GM12878 (cell line): ENCODE data around the gene SMG9. TPM values are rescaled to one million over a fixed set of nuclear protein-coding genes. Genes with fewer than 3 reads are reported as not detected.
A peak's percentile ranks its signal among the peaks of the same experiment; 100 is the strongest.

Experiments used
- ATAC-seq: fragments of 200-7000 bp; cut with Tn5 transposase; 3 replicates; pipeline ENCODE4 v1.9.1; 2020; ENCODE audit warnings: mild to moderate bottlenecking, moderate library complexity
- BruUV-seq: library from RNA; stranded (reverse); fragments of 400-500 nt; replicated peaks from 2 replicates; lab custom pipeline; 2021; lab: Mats Ljungman, UMichigan
- CTCF ChIA-PET: fragments of 300-600 bp; sonication (Branson Sonifier 250); formaldehyde crosslinking; extraction: SDS; loops from one replicate; lab custom pipeline; 2021; ENCODE audit warnings: inconsistent platforms; lab: Yijun Ruan, JAX
- POLR2A ChIA-PET: fragments of 350-600 bp; formaldehyde crosslinking; extraction: SDS; loops from one replicate; lab custom pipeline; 2021; ENCODE audit warnings: inconsistent platforms; lab: Charles Lee
- RAD21 ChIA-PET: fragments of 300-600 bp; sonication (Branson Sonifier 250); formaldehyde crosslinking; loops from one replicate; lab custom pipeline; 2023; ENCODE audit warnings: antibody characterized with exemption; ENCODE audit not compliant: unreplicated experiment; lab: Charles Lee
- SMC1A ChIA-PET: fragments of 300-600 bp; sonication (Branson Sonifier 250); formaldehyde crosslinking; loops from one replicate; lab custom pipeline; 2023; ENCODE audit not compliant: unreplicated experiment, uncharacterized antibody; lab: Charles Lee
- DNase-seq: peaks from one replicate; pipeline ENCODE4 v3.0.0-alpha.2; 2011; ENCODE audit warnings: low read depth, low spot score
- FAIRE-seq: peaks from 3 replicates; lab custom pipeline; 2011; peaks lifted over from hg19 to GRCh38; lab: Jason Lieb, UNC
- H2AFZ ChIP-seq: 2 replicates; pipeline ENCODE4 v1.6.0; 2011; ENCODE audit warnings: low read depth, low read length, control low read depth; ENCODE audit not compliant: control insufficient read depth
- H3K27ac ChIP-seq: 2 replicates; pipeline ENCODE4 v1.5.1; 2011; ENCODE audit warnings: control low read depth; ENCODE audit not compliant: control insufficient read depth, insufficient read depth
- H3K27me3 ChIP-seq, 2 experiments: replicated peaks in 1 of 2; 2 replicates each; pipeline versions ENCODE4 v1.6.0 to v1.6.1; 2011; ENCODE audit warnings: low read length in 1 of 2; ENCODE audit not compliant: control insufficient read depth in 2 of 2, insufficient read depth in 2 of 2
- H3K36me3 ChIP-seq, 2 experiments: 2 replicates each; pipeline ENCODE4 v1.5.1; 2011; ENCODE audit warnings: low read length in 1 of 2; ENCODE audit not compliant: control insufficient read depth in 2 of 2, insufficient read depth in 2 of 2
- H3K4me1 ChIP-seq: 2 replicates; pipeline ENCODE4 v1.6.1; 2011; ENCODE audit warnings: mild to moderate bottlenecking, low read length, moderate library complexity, mixed read lengths; ENCODE audit not compliant: control insufficient read depth, insufficient read depth
- H3K4me2 ChIP-seq: 2 replicates; pipeline ENCODE4 v1.6.0; 2011; ENCODE audit warnings: control low read depth; ENCODE audit not compliant: control insufficient read depth, insufficient read depth
- H3K4me3 ChIP-seq: fragments of 200-600 bp; sonication (generic); 2 replicates; pipeline ENCODE4 v1.5.1; 2016
- H3K79me2 ChIP-seq: 2 replicates; pipeline ENCODE4 v1.6.0; 2011; ENCODE audit warnings: low read length; ENCODE audit not compliant: control insufficient read depth, insufficient read depth
- H3K9ac ChIP-seq: 2 replicates; pipeline ENCODE4 v1.8.0; 2011; ENCODE audit warnings: low read length, control low read depth, mixed read lengths; ENCODE audit not compliant: control insufficient read depth, insufficient read depth
- H3K9me3 ChIP-seq: replicated peaks from 3 replicates; pipeline ENCODE4 v1.5.1; 2011; ENCODE audit warnings: mild to moderate bottlenecking, low read length; ENCODE audit not compliant: control insufficient read depth, insufficient read depth
- H4K20me1 ChIP-seq: 2 replicates; pipeline ENCODE4 v1.6.0; 2011; ENCODE audit not compliant: control insufficient read depth, insufficient read depth
- CHD1 ChIP-seq: IDR thresholded peaks from 2 replicates; pipeline ENCODE4 v1.6.1; 2012; ENCODE audit warnings: low read depth, low read length, improper control_type of control experiment
- JUNB ChIP-seq: IDR thresholded peaks from 2 replicates; pipeline ENCODE4 v1.6.1; 2016; ENCODE audit warnings: antibody characterized with exemption, mild to moderate bottlenecking
- MTA2 ChIP-seq: fragments of 450-650 bp; IDR thresholded peaks from 2 replicates; pipeline ENCODE4 v1.6.1; 2016; ENCODE audit warnings: low read depth, mild to moderate bottlenecking, moderate library complexity
- PKNOX1 ChIP-seq: fragments of 450-650 bp; IDR thresholded peaks from 2 replicates; pipeline ENCODE4 v1.6.1; 2016; ENCODE audit warnings: mild to moderate bottlenecking
- POLR2AphosphoS2 ChIP-seq: IDR thresholded peaks from 2 replicates; pipeline ENCODE4 v1.6.1; 2011; ENCODE audit warnings: low read depth, mild to moderate bottlenecking, low read length, improper control_type of control experiment, moderate library complexity
- PRDM15 ChIP-seq: fragments of 450-650 bp; formaldehyde crosslinking; IDR thresholded peaks from 2 replicates; pipeline ENCODE4 v1.4.0; 2020; ENCODE audit warnings: mild to moderate bottlenecking, moderate library complexity
- TAF1 ChIP-seq: IDR thresholded peaks from 2 replicates; pipeline ENCODE4 v1.6.1; 2011; ENCODE audit warnings: mild to moderate bottlenecking, low read depth, low read length, borderline replicate concordance
- YY1 ChIP-seq: IDR thresholded peaks from 2 replicates; pipeline ENCODE4 v1.6.1; 2011; ENCODE audit warnings: low read depth, mild to moderate bottlenecking, low read length
- ZBTB33 ChIP-seq: fragments of 450-650 bp; IDR thresholded peaks from 2 replicates; pipeline ENCODE4 v1.6.1; 2017; ENCODE audit warnings: mild to moderate bottlenecking
- WGBS: methylation state at CpG from one replicate; pipeline ENCODE4 v1.1.6; 2016; ENCODE audit warnings: low lambda C conversion rate; ENCODE audit not compliant: insufficient replicate concordance, insufficient coverage; ENCODE audit errors: missing lambda C conversion rate; 5-methylcytosine and 5-hydroxymethylcytosine counted together
- in situ Hi-C: fragments of 300-500 bp; cut with MboI; formaldehyde crosslinking; loops from 9 replicates; pipeline ENCODE4 v1.14.3; 2018; ENCODE audit warnings: mixed read lengths
- intact Hi-C: fragments of 100-400 bp; cut with micrococcal nuclease; formaldehyde crosslinking; loops from one replicate; pipeline ENCODE4 v1.14.2; 2022; ENCODE audit not compliant: unreplicated experiment
- polyA plus RNA-seq, 11 experiments: library from polyadenylated mRNA; depleted of rRNA in 4 of 11; unstranded in 6 of 11; stranded (reverse) in 5 of 11; fragments of >200 nt; fragmentation: Nextera tagmentation in 4 of 11; fragmentation: Illumina TruSeq in 1 of 11; extraction: Ambion mirVana in 4 of 11; extraction: Trizol in 1 of 11; gene quantifications; 1 replicate in 1 of 11; 2 replicates in 10 of 11; pipeline versions ENCODE4 v1.2.1 to v1.2.3, GENCODE V29; 2011 to 2016; ENCODE audit warnings: inconsistent platforms in 2 of 11, missing spikeins in 2 of 11, low read depth in 1 of 11
- total RNA-seq, 4 experiments: library from RNA; depleted of rRNA in 3 of 4; stranded (reverse); fragments of >200 nt in 3 of 4; fragmentation: Illumina TruSeq in 1 of 4; extraction: Trizol in 1 of 4; gene quantifications; 2 replicates each; pipeline versions ENCODE4 v1.2.1 to v1.2.3, GENCODE V29; 2013 to 2021
- TF ChIP-seq, protein P1 (sequence below): IDR thresholded peaks from 2 replicates; pipeline ENCODE4 v1.6.1; 2011; ENCODE audit warnings: borderline replicate concordance, low read depth, mild to moderate bottlenecking, moderate library complexity, low read length; ENCODE audit not compliant: insufficient read depth, poor library complexity, severe bottlenecking

SMG9 gene
- total and polyA plus RNA-seq, 10 of the 15 experiments (the other 5 are each of a cell fraction or from before 2014, with no cell fraction given) = 0.69 to 52.2 (median 28.1) TPM

- TF ChIP-seq TAF1 = peak; percentile 76
- peak; percentile 30; the same call in 1 of the 2 replicates for TF ChIP-seq POLR2AphosphoS2
- no peak for TF ChIP-seq JUNB
- TF ChIP-seq YY1 = peak; percentile 95
Observed at GRCh38 chr19:43754503-43755255, at the start of gene SMG9 (continued).

DNA sequence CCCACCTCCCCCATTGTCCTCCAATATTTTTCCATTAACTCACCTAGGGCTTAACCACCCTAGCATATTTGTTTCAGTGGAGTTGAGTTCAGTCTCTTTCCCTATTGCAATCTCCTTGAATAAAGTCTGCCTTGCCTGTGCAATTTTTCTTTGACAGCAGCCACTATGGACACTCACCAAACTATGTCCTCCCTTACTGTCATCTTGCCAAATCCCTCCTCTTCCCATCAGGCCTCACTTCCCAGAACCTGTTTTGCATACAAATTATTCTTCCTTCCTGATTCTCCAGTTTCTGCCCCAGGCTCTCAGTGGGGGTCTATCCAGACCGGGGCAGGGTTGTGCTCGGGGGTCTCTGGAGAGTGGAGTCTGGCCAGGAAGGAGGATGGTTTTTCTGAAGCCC, 49.7 kb upstream of the SMG9 start:
- ATAC-seq (no peak), FAIRE-seq (no peak), DNase-seq (no peak)
- intact Hi-C loops = no loop called here
- Histone ChIP-seq H3K36me3 (no peaks in the 10 kb centered on the region), H3K4me1 (no peaks in the 10 kb centered on the region), H3K4me2 (no peak overlapping the region), H3K79me2 (no peaks in the 10 kb centered on the region), H3K9me3 (no peaks in the 10 kb centered on the region), H3K9ac (no peak overlapping the region), H2AFZ (no peak overlapping the region), H4K20me1 (no peaks in the 10 kb centered on the region), H3K27ac (no peak overlapping the region), H3K4me3 (no peak overlapping the region), H3K27me3 (no peaks in the 10 kb centered on the region)
- in situ Hi-C loops = loop anchor here (10.0 kb wide), 1 partner anchor 360 kb away; no protein-coding TSS in a partner anchor
- SMC1A ChIA-PET = no interaction called here
- CTCF ChIA-PET = no interaction called here
- POLR2A ChIA-PET = no interaction called here
- 19% methylated on average over 2 of the region's 2 CpGs for WGBS
- RAD21 ChIA-PET = no interaction called here
- no TSS peak for BruUV-seq
- TF ChIP-seq MTA2 = no peak
- TF ChIP-seq, protein P1, sequence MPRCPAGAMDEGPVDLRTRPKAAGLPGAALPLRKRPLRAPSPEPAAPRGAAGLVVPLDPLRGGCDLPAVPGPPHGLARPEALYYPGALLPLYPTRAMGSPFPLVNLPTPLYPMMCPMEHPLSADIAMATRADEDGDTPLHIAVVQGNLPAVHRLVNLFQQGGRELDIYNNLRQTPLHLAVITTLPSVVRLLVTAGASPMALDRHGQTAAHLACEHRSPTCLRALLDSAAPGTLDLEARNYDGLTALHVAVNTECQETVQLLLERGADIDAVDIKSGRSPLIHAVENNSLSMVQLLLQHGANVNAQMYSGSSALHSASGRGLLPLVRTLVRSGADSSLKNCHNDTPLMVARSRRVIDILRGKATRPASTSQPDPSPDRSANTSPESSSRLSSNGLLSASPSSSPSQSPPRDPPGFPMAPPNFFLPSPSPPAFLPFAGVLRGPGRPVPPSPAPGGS = no peak
- TF ChIP-seq PKNOX1 = no peak
- no peak for TF ChIP-seq PRDM15 (CRISPR knock-in tag)
- no peak for TF ChIP-seq ZBTB33
- no peak for TF ChIP-seq CHD1
